ENCODE data around the gene EXOC4. TPM values are rescaled to one million over a fixed set of nuclear protein-coding genes. Genes with fewer than 3 reads are reported as not detected.

Gene EXOC4
- total and polyA plus RNA-seq, 2 donors (not counting 3 experiments of a cell fraction or from before 2014, with no cell fraction given): 20.3 to 73.1 TPM

DNA sequence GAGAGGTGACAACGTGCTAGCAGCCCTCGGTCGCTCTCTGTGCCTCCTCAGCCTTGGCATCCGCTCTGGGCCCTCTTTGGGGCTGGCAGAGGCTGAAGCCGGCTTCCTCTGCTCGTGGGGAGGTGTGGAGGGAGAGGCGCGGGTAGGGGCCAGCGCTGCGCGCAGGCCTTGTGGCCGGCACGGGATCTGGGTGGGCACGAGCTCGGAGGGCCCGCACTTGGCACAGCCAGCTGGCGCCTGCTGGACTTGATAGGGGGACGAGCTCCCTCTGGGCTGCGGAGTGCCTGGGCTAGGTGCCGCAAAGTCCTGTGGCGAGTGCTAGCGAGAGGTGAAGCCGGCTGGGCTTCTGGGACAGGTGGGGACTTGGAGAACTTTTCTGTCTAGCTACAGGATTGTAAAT is 170.7 kb downstream of the EXOC4 start:
- no peaks in the 10 kb centered on the region for H3K4me1 ChIP-seq (ENCODE audit: control insufficient read depth, extremely low read depth, insufficient read depth, low read length)
- no peaks in the 10 kb centered on the region for H3K9me1 ChIP-seq (replicated peaks; ENCODE audit: control insufficient read depth, extremely low read depth, insufficient read depth, low read length)
- H3K4me3 ChIP-seq (replicated peaks in 1 of 3; ENCODE audit: insufficient read depth in 1 of 3, low read depth in 1 of 3, low read length in 3 of 3): no peak overlapping the region
- FAIRE-seq (no peak), DNase-seq (ENCODE audit: low read depth, low spot score) (no peak)
- ChIA-PET CTCF (interaction anchor here (1.6 to 1.8 kb wide), 2 partner anchors 10 to 12 kb away, joined by 4 to 8 read pairs; no protein-coding TSS in a partner anchor), POLR2A (no interaction called here)
- dilution Hi-C loops (cut with MboI; ENCODE audit: extremely low pct_ligation_motif_present, low sequenced_read_pairs) (no loop called here), intact Hi-C loops (cut with micrococcal nuclease) (no loop called here)
- H4K20me1 ChIP-seq (replicated peaks; ENCODE audit: control insufficient read depth, extremely low read depth, insufficient read depth, low read length): no peaks in the 10 kb centered on the region
- H3K4me2 ChIP-seq (ENCODE audit: insufficient read depth, low read length): no peak overlapping the region
- no peak overlapping the region for H3K9ac ChIP-seq (replicated peaks; ENCODE audit: extremely low read depth, insufficient read depth, low read length)
- H3K9me3 ChIP-seq (replicated peaks; ENCODE audit: control insufficient read depth, insufficient read depth, low read length): no peaks in the 10 kb centered on the region
- no peak overlapping the region for H3K27ac ChIP-seq (ENCODE audit: insufficient read depth, low read depth, low read length)
- H3K27me3 ChIP-seq (ENCODE audit: control insufficient read depth in 2 of 2, insufficient read depth in 2 of 2, low read length in 2 of 2): no peaks in the 10 kb centered on the region
- TF ChIP-seq MAX (IDR thresholded peaks at IDR 0.05; ENCODE audit: insufficient read depth, insufficient read length) (no peak), POLR2AphosphoS5 (IDR thresholded peaks at IDR 0.05; ENCODE audit: insufficient read depth, low read depth, low read length) (no peak), JUN (IDR thresholded peaks at IDR 0.05; ENCODE audit: borderline replicate concordance, insufficient read depth, insufficient read length, low read depth) (no peak), GATA2 (IDR thresholded peaks at IDR 0.05; ENCODE audit: insufficient read depth, insufficient read length, low read depth, low read length) (no peak), POLR2A (IDR thresholded peaks at IDR 0.05; ENCODE audit: low read depth, low read length) (no peak), FOS (IDR thresholded peaks at IDR 0.05; ENCODE audit: borderline replicate concordance, insufficient read depth, low read length) (no peak), MYC (IDR thresholded peaks at IDR 0.05; ENCODE audit: low read depth, low read length) (no peak), EZH2 (IDR thresholded peaks at IDR 0.05; ENCODE audit: borderline replicate concordance, low read depth, low read length, severe bottlenecking) (no peak)
- TF ChIP-seq, protein P1, sequence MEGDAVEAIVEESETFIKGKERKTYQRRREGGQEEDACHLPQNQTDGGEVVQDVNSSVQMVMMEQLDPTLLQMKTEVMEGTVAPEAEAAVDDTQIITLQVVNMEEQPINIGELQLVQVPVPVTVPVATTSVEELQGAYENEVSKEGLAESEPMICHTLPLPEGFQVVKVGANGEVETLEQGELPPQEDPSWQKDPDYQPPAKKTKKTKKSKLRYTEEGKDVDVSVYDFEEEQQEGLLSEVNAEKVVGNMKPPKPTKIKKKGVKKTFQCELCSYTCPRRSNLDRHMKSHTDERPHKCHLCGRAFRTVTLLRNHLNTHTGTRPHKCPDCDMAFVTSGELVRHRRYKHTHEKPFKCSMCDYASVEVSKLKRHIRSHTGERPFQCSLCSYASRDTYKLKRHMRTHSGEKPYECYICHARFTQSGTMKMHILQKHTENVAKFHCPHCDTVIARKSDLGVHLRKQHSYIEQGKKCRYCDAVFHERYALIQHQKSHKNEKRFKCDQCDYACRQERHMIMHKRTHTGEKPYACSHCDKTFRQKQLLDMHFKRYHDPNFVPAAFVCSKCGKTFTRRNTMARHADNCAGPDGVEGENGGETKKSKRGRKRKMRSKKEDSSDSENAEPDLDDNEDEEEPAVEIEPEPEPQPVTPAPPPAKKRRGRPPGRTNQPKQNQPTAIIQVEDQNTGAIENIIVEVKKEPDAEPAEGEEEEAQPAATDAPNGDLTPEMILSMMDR (IDR thresholded peaks at IDR 0.05; ENCODE audit: extremely low read depth in 1 of 2, insufficient read depth in 1 of 2, low read depth in 1 of 2, low read length in 2 of 2): no peak
- H3K79me2 ChIP-seq (ENCODE audit: control insufficient read depth, insufficient read depth, low read length): no peaks in the 10 kb centered on the region
- H2AFZ ChIP-seq (ENCODE audit: low read depth, low read length): no peak overlapping the region
- no TSS peak for BruUV-seq (replicated peaks)
- H3K36me3 ChIP-seq (ENCODE audit: control insufficient read depth in 2 of 2, extremely low read depth in 1 of 2, insufficient read depth in 2 of 2, low read length in 2 of 2): no peaks in the 10 kb centered on the region
